Activated effector memory CD4-positive, alpha-beta T cell treated with anti-CD3 and anti-CD28 coated beads, Interleukin-2, amount 50 U/mL, for 16 hours (primary cell): ENCODE measurements around the gene CIC.
A peak's percentile ranks its signal among the peaks of the same experiment; 100 is the strongest.
"Not testable (repeated sequence)": the region's sequence is repeated elsewhere in the genome, so short reads cannot be mapped to it uniquely, and the experiment has no call there.

Experiments used
- DNase-seq: peaks from one replicate; pipeline ENCODE4 v3.0.0-alpha.2; 2020

The CIC gene

GRCh38 chr19:42255766-42256745 lies 13.0 kb upstream of the CIC start:
- no peak for DNase-seq

GRCh38 chr19:42257842-42258241 lies 11.2 kb upstream of the CIC start:
- DNase-seq = not testable (repeated sequence)

- DNase-seq = no peak
These were observed 7.3 kb upstream of the CIC start for GRCh38 chr19:42261763-42262162.

- not testable (repeated sequence) for DNase-seq
These were observed 2.9 kb upstream of the CIC start for GRCh38 chr19:42266105-42266504.

- not testable (repeated sequence) for DNase-seq
These were observed 2.0 kb upstream of the CIC start for GRCh38 chr19:42266928-42267603.

- DNase-seq = no peak
These were observed 1.4 kb upstream of the CIC start for GRCh38 chr19:42267644-42268141.

GRCh38 chr19:42268142-42268703 lies 829 bp upstream of the CIC start:
- peak; percentile 98 for DNase-seq

GRCh38 chr19:42269478-42270345 lies 660 bp downstream of the CIC start:
- DNase-seq = peak; percentile 66

- peak; percentile 86 for DNase-seq
These were observed 1.4 kb downstream of the CIC start for GRCh38 chr19:42270346-42271044.

- DNase-seq = no peak
These were observed 2.0 kb downstream of the CIC start for GRCh38 chr19:42271045-42271419.

- DNase-seq = peak; percentile 60
These were observed 2.9 kb downstream of the CIC start for GRCh38 chr19:42271861-42272534.

- no peak for DNase-seq
These were observed 3.5 kb downstream of the CIC start for GRCh38 chr19:42272535-42272897.

- DNase-seq = peak; percentile 61
These were observed 3.9 kb downstream of the CIC start for GRCh38 chr19:42272989-42273406.

- peak; percentile 57 for DNase-seq
These were observed 4.5 kb downstream of the CIC start for GRCh38 chr19:42273407-42274064.

- DNase-seq = peak; percentile 61
These were observed 5.1 kb downstream of the CIC start for GRCh38 chr19:42274065-42274682.

- DNase-seq = peak; percentile 57
These were observed 6.1 kb downstream of the CIC start for GRCh38 chr19:42275103-42275502.

- no peak for DNase-seq
These were observed 6.5 kb downstream of the CIC start for GRCh38 chr19:42275517-42275916.

- peak; percentile 59 for DNase-seq
These were observed 7.2 kb downstream of the CIC start for GRCh38 chr19:42276284-42276683.

GRCh38 chr19:42276821-42277220 lies 7.8 kb downstream of the CIC start:
- DNase-seq = peak; percentile 65

- DNase-seq = peak; percentile 61
These were observed 8.9 kb downstream of the CIC start for GRCh38 chr19:42277821-42278451.
